GM12801 (cell line): ENCODE results near the gene SHB.

ENCODE experiments used
- CTCF ChIP-seq: IDR thresholded peaks from one replicate; pipeline ENCODE4 v1.5.1; 2011; ENCODE audit warnings: control low read depth; ENCODE audit not compliant: insufficient read length; ENCODE audit errors: extremely low read depth

SHB gene

GRCh38 chr9:37927132-37927531, 141.9 kb downstream of the SHB start:
- no peak for TF ChIP-seq CTCF

- TF ChIP-seq CTCF: no peak
Observed at GRCh38 chr9:37926737-37927118, 142.3 kb downstream of the SHB start.

GRCh38 chr9:37925786-37926736, 143.0 kb downstream of the SHB start:
- no peak for TF ChIP-seq CTCF

GRCh38 chr9:37925006-37925405, 144.0 kb downstream of the SHB start:
- TF ChIP-seq CTCF: no peak

GRCh38 chr9:37924538-37924937, 144.5 kb downstream of the SHB start:
- TF ChIP-seq CTCF: no peak

GRCh38 chr9:37923796-37924427, 145.1 kb downstream of the SHB start:
- no peak for TF ChIP-seq CTCF

- TF ChIP-seq CTCF: no peak
Observed at GRCh38 chr9:37923118-37923795, 145.8 kb downstream of the SHB start.
